DOHH2 (cell line): ENCODE measurements around the gene HAO2.

Experiments
- H3F3A ChIP-seq: fragments of 200-600 bp; sonication (generic), shearing (Covaris generic); 2 replicates; pipeline ENCODE4 v1.6.0; 2016; ENCODE audit warnings: antibody characterized with exemption, mild to moderate bottlenecking; ENCODE audit not compliant: control insufficient read depth, insufficient read depth
- H3K27ac ChIP-seq: fragments of 200-600 bp; sonication (generic); 2 replicates; pipeline ENCODE4 v1.5.1; 2014; ENCODE audit warnings: low read depth, mild to moderate bottlenecking, low read length, moderate library complexity
- H3K27me3 ChIP-seq: fragments of 200-600 bp; sonication (generic); 2 replicates; pipeline ENCODE4 v1.6.1; 2014; ENCODE audit warnings: mild to moderate bottlenecking, low read length, mixed read lengths; ENCODE audit not compliant: control insufficient read depth
- H3K36me3 ChIP-seq: fragments of 200-600 bp; sonication (generic); 2 replicates; pipeline ENCODE4 v1.6.1; 2014; ENCODE audit warnings: mild to moderate bottlenecking, low read length, moderate library complexity, mixed read lengths; ENCODE audit not compliant: control insufficient read depth
- H3K4me1 ChIP-seq: fragments of 200-600 bp; sonication (generic); 2 replicates; pipeline ENCODE4 v1.6.1; 2014; ENCODE audit warnings: mild to moderate bottlenecking, low read length, mixed read lengths; ENCODE audit not compliant: control insufficient read depth
- H3K4me2 ChIP-seq: fragments of 200-600 bp; sonication (generic); 2 replicates; pipeline ENCODE4 v1.6.0; 2014; ENCODE audit warnings: mild to moderate bottlenecking, low read length, moderate library complexity
- H3K4me3 ChIP-seq: fragments of 200-600 bp; sonication (generic); 2 replicates; pipeline ENCODE4 v1.5.1; 2014; ENCODE audit warnings: mild to moderate bottlenecking, low read length, mixed read lengths
- H3K79me2 ChIP-seq: fragments of 200-600 bp; sonication (generic); 2 replicates; pipeline ENCODE4 v1.6.1; 2014; ENCODE audit warnings: mild to moderate bottlenecking, low read length, mixed read lengths; ENCODE audit not compliant: control insufficient read depth
- H3K9me2 ChIP-seq: fragments of 200-600 bp; sonication (generic); replicated peaks from 2 replicates; pipeline ENCODE4 v1.6.1; 2014; ENCODE audit warnings: mild to moderate bottlenecking, low read length, mixed read lengths; ENCODE audit not compliant: control insufficient read depth
- H3K9me3 ChIP-seq: fragments of 200-600 bp; sonication (generic); 2 replicates; pipeline ENCODE4 v1.6.1; 2014; ENCODE audit warnings: antibody characterized with exemption, low read length, mixed read lengths; ENCODE audit not compliant: control insufficient read depth, insufficient read depth
- H4K20me1 ChIP-seq: fragments of 200-600 bp; sonication (generic); 2 replicates; pipeline ENCODE4 v1.6.0; 2014; ENCODE audit warnings: low read depth, mild to moderate bottlenecking, antibody characterized with exemption, low read length, moderate library complexity; ENCODE audit not compliant: control insufficient read depth, insufficient read depth
- CTCF ChIP-seq: fragments of 200-600 bp; sonication (generic); IDR thresholded peaks from one replicate; pipeline ENCODE4 v1.5.1; 2014; ENCODE audit warnings: antibody characterized with exemption, mild to moderate bottlenecking, low read depth, low read length; ENCODE audit not compliant: poor library complexity, severe bottlenecking
- EZH2phosphoT487 ChIP-seq: fragments of 200-600 bp; sonication (generic); IDR thresholded peaks from 2 replicates; pipeline ENCODE4 v1.6.1; 2017; ENCODE audit warnings: borderline replicate concordance, mild to moderate bottlenecking, antibody characterized with exemption, low read length, moderate library complexity, mixed read lengths

The HAO2 gene

GRCh38 chr1:119440721-119441307 lies 72.2 kb downstream of the HAO2 start:
- Histone ChIP-seq H3K9me2 (no peaks in the 10 kb centered on the region), H3K27me3 (no peaks in the 10 kb centered on the region), H3K4me1 (no peaks in the 10 kb centered on the region), H3F3A (no peaks in the 10 kb centered on the region), H3K4me2 (no peak overlapping the region), H4K20me1 (no peaks in the 10 kb centered on the region), H3K9me3 (no peaks in the 10 kb centered on the region; the same call in 1 of the 2 replicates), H3K27ac (no peak overlapping the region), H3K79me2 (no peaks in the 10 kb centered on the region), H3K36me3 (no peaks in the 10 kb centered on the region), H3K4me3 (no peak overlapping the region)
- TF ChIP-seq EZH2phosphoT487: no peak
- no peak for TF ChIP-seq CTCF

GRCh38 chr1:119442756-119443155 lies 74.2 kb downstream of the HAO2 start:
- Histone ChIP-seq H3K9me3 (no peaks in the 10 kb centered on the region; the same call in 1 of the 2 replicates), H3K4me1 (no peaks in the 10 kb centered on the region), H3K27ac (no peak overlapping the region), H3K4me2 (no peak overlapping the region), H3F3A (no peaks in the 10 kb centered on the region), H3K9me2 (no peaks in the 10 kb centered on the region), H4K20me1 (no peaks in the 10 kb centered on the region), H3K79me2 (no peaks in the 10 kb centered on the region), H3K27me3 (no peaks in the 10 kb centered on the region), H3K36me3 (no peaks in the 10 kb centered on the region), H3K4me3 (no peak overlapping the region)
- TF ChIP-seq CTCF: no peak
